Stimulated activated naive CD4-positive, alpha-beta T cell treated with Interleukin-2 at 50 U/mL for 16 hours (primary cell): ENCODE measurements around the gene HTR5A.

Experiments used
- DNase-seq: peaks from one replicate; lab custom pipeline; 2025; lab: John Stamatoyannopoulos, UW

The HTR5A gene

GRCh38 chr7:155090684-155091083, 20.6 kb downstream of the HTR5A start:
- DNase-seq: no peak

- DNase-seq: no peak
Measured at GRCh38 chr7:155093596-155093995, 23.5 kb downstream of the HTR5A start.

GRCh38 chr7:155094636-155095135, 24.6 kb downstream of the HTR5A start:
- no peak for DNase-seq

- DNase-seq: no peak
Measured at GRCh38 chr7:155097338-155097737, 27.2 kb downstream of the HTR5A start.

GRCh38 chr7:155103839-155104238, 33.7 kb downstream of the HTR5A start:
- no peak for DNase-seq

- DNase-seq: no peak
Measured at GRCh38 chr7:155104913-155105312, 34.8 kb downstream of the HTR5A start.

GRCh38 chr7:155106356-155106755, 36.2 kb downstream of the HTR5A start:
- DNase-seq: no peak

- DNase-seq: no peak
Measured at GRCh38 chr7:155107126-155107525, 37.0 kb downstream of the HTR5A start.

GRCh38 chr7:155108144-155108901, 38.2 kb downstream of the HTR5A start:
- no peak for DNase-seq

- DNase-seq: no peak
Measured at GRCh38 chr7:155109121-155109520, 39.0 kb downstream of the HTR5A start.

GRCh38 chr7:155115288-155115687, 45.2 kb downstream of the HTR5A start:
- no peak for DNase-seq

- DNase-seq: no peak
Measured at GRCh38 chr7:155119801-155120382, 49.8 kb downstream of the HTR5A start.

GRCh38 chr7:155120460-155120859, 50.3 kb downstream of the HTR5A start:
- DNase-seq: no peak

- DNase-seq: no peak
Measured at GRCh38 chr7:155122831-155123230, 52.7 kb downstream of the HTR5A start.

GRCh38 chr7:155123413-155123812, 53.3 kb downstream of the HTR5A start:
- DNase-seq: no peak

GRCh38 chr7:155124706-155125105, 54.6 kb downstream of the HTR5A start:
- DNase-seq: no peak

- no peak for DNase-seq
Measured at GRCh38 chr7:155129186-155129585, 59.1 kb downstream of the HTR5A start.

- DNase-seq: no peak
Measured at GRCh38 chr7:155129789-155130188, 59.7 kb downstream of the HTR5A start.

- DNase-seq: no peak
Measured at GRCh38 chr7:155130493-155130892, 60.4 kb downstream of the HTR5A start.

- no peak for DNase-seq
Measured at GRCh38 chr7:155131090-155131489, 61.0 kb downstream of the HTR5A start.

GRCh38 chr7:155132431-155132830, 62.3 kb downstream of the HTR5A start:
- DNase-seq: no peak

GRCh38 chr7:155136619-155137243, 66.6 kb downstream of the HTR5A start:
- no peak for DNase-seq
